CD4-positive, alpha-beta T cell (primary cell): Measurements from ENCODE around the gene HS2ST1. TPM values are rescaled to one million over a fixed set of nuclear protein-coding genes. Genes with fewer than 3 reads are reported as not detected.

Experiments used
- ATAC-seq: fragments of 200-7000 bp; cut with Tn5 transposase; one replicate; pipeline ENCODE4 v1.10.0; 2022; ENCODE audit warnings: mild to moderate bottlenecking; ENCODE audit not compliant: poor library complexity
- CTCF ChIA-PET: fragments of 350-600 bp; sonication (Branson Sonifier 250); formaldehyde crosslinking; loops from one replicate; lab custom pipeline; 2021; ENCODE audit warnings: antibody characterized with exemption, inconsistent platforms; lab: Charles Lee
- POLR2A ChIA-PET: fragments of 350-600 bp; sonication (Branson Sonifier 250); formaldehyde crosslinking; loops from one replicate; lab custom pipeline; 2021; ENCODE audit warnings: antibody characterized with exemption, inconsistent platforms; lab: Charles Lee
- DNase-seq, 14 experiments: peaks; one replicate each; pipeline ENCODE4 v3.0.0-alpha.2; 2013 to 2020; ENCODE audit warnings: mixed read lengths in 2 of 14
- H3K27ac ChIP-seq, 2 donors: one replicate each; pipeline versions ENCODE4 v1.5.1 to v1.7.0; 2013; ENCODE audit warnings: low read length in 2 of 2, low read depth in 1 of 2, mild to moderate bottlenecking in 1 of 2
- H3K27me3 ChIP-seq, 2 experiments: 1 replicate in 1 of 2; 2 replicates in 1 of 2; pipeline versions ENCODE4 v1.6.1 to v1.7.0; 2013; ENCODE audit warnings: low read length in 2 of 2, control low read depth in 1 of 2, mild to moderate bottlenecking in 1 of 2, moderate library complexity in 1 of 2; ENCODE audit not compliant: insufficient read depth in 2 of 2, control insufficient read depth in 1 of 2
- H3K36me3 ChIP-seq: one replicate; pipeline ENCODE4 v1.6.1; 2013; ENCODE audit warnings: low read length, control low read depth; ENCODE audit not compliant: insufficient read depth
- H3K4me1 ChIP-seq: one replicate; pipeline ENCODE4 v1.6.1; 2013; ENCODE audit warnings: low read length, control low read depth; ENCODE audit not compliant: insufficient read depth
- H3K4me3 ChIP-seq: one replicate; pipeline ENCODE4 v1.5.1; 2013; ENCODE audit warnings: mild to moderate bottlenecking, low read length, moderate library complexity
- H3K9me3 ChIP-seq, 2 experiments: 1 replicate in 1 of 2; 2 replicates in 1 of 2; pipeline versions ENCODE4 v1.6.1 to v1.7.0; 2013; ENCODE audit warnings: low read length in 2 of 2, mild to moderate bottlenecking in 2 of 2, control low read depth in 1 of 2, moderate library complexity in 1 of 2; ENCODE audit not compliant: control insufficient read depth in 1 of 2, insufficient read depth in 1 of 2
- H3K27ac Mint-ChIP-seq: one replicate; pipeline ENCODE4 v1.8.0; 2020; ENCODE audit warnings: mixed read lengths
- H3K27me3 Mint-ChIP-seq: one replicate; pipeline ENCODE4 v1.8.0; 2021; ENCODE audit warnings: mixed read lengths
- H3K36me3 Mint-ChIP-seq: one replicate; pipeline ENCODE4 v1.8.0; 2021; ENCODE audit warnings: low read depth, mixed read lengths
- H3K4me1 Mint-ChIP-seq: one replicate; pipeline ENCODE4 v1.8.0; 2021; ENCODE audit warnings: low read depth, mixed read lengths
- H3K4me3 Mint-ChIP-seq: one replicate; pipeline ENCODE4 v1.8.0; 2020; ENCODE audit warnings: mild to moderate bottlenecking, mixed read lengths
- H3K9me3 Mint-ChIP-seq: one replicate; pipeline ENCODE4 v1.8.0; 2020; ENCODE audit warnings: mixed read lengths
- intact Hi-C, 2 experiments: fragments of 100-400 bp; cut with DNase I in 1 of 2; cut with micrococcal nuclease in 1 of 2; formaldehyde crosslinking; loops; one replicate each; pipeline versions ENCODE4 v1.15.1 to v1.9.0; 2023 to 2025; cut with DNase I, micrococcal nuclease
- total RNA-seq, 174 experiments: library from RNA in 2 of 174; stranded (reverse) in 2 of 174; gene quantifications; one replicate each; pipeline ENCODE4 v1.2.3 and lab custom pipeline; 2021 to 2026
- TF ChIP-seq, protein P1 (sequence below): fragments of 200-600 bp; IDR thresholded peaks from one replicate; pipeline ENCODE4 v1.8.0; 2022; ENCODE audit warnings: antibody characterized with exemption, mild to moderate bottlenecking

The HS2ST1 gene
- total RNA-seq, 2 experiments from 2014 or later, result 6.7 to 6.9 TPM

DNA sequence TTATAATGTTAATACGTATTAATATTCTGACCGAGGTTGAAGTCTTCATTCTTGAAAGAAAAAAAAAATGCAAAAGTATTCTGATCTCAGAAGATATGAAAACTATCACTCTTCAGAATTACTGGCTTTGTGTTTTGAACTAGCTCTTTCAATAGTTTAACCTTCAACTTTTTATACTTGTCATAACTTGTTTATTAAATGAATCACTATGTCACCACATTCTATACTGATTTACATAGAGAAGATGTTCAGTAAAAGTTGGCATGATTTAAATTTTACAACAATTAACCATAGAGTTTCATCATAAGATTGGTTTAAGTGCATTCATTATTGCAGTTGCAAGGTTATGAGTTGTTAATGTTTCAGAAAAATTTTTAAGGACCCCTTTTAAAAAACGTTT lies 57.3 kb downstream of the HS2ST1 start:
- ATAC-seq, result no peak
- CTCF ChIA-PET, result interaction anchor here (1.6 kb wide), 1 partner anchor 9 kb away, joined by 4 read pairs; no protein-coding TSS in a partner anchor
- Mint-ChIP-seq H3K4me1 (peaks cover 9% of the 10 kb centered on the region), H3K4me3 (no peak overlapping the region), H3K27me3 (no peaks in the 10 kb centered on the region), H3K27ac (no peak overlapping the region), H3K36me3 (no peaks in the 10 kb centered on the region), H3K9me3 (no peaks in the 10 kb centered on the region)
- Histone ChIP-seq H3K27me3 (no peaks in the 10 kb centered on the region), H3K9me3 (no peaks in the 10 kb centered on the region), H3K36me3 (no peaks in the 10 kb centered on the region), H3K4me1 (no peaks in the 10 kb centered on the region), H3K4me3 (no peak overlapping the region), H3K27ac (no peak overlapping the region)
- DNase-seq, result no peak
- TF ChIP-seq, protein P1, sequence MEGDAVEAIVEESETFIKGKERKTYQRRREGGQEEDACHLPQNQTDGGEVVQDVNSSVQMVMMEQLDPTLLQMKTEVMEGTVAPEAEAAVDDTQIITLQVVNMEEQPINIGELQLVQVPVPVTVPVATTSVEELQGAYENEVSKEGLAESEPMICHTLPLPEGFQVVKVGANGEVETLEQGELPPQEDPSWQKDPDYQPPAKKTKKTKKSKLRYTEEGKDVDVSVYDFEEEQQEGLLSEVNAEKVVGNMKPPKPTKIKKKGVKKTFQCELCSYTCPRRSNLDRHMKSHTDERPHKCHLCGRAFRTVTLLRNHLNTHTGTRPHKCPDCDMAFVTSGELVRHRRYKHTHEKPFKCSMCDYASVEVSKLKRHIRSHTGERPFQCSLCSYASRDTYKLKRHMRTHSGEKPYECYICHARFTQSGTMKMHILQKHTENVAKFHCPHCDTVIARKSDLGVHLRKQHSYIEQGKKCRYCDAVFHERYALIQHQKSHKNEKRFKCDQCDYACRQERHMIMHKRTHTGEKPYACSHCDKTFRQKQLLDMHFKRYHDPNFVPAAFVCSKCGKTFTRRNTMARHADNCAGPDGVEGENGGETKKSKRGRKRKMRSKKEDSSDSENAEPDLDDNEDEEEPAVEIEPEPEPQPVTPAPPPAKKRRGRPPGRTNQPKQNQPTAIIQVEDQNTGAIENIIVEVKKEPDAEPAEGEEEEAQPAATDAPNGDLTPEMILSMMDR, result no peak
- POLR2A ChIA-PET, result interaction anchor here (0.6 kb wide), 1 partner anchor 138 kb away, joined by 3 read pairs; no protein-coding TSS in a partner anchor
- intact Hi-C loops, result no loop called here

DNA sequence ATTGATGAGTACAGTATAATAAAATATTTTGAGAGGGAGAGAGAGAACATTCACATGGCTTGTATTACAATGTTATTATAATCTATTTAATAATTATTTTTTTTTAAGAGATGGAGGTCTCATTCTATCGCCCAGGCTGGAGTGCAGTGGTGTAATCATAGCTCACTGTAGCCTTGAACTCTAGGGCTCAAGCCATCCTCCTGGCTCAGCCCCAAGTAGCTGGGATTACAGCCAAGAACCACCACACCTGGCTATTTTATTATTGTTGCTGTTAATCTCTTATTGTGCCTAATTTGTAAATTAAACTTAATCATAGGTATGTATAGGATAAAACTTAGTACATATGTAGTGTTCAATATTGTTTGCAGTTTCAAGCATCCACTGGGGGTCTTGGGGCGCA lies 57.8 kb downstream of the HS2ST1 start:
- no peak overlapping the region for H3K4me3 Mint-ChIP-seq
- H3K36me3 ChIP-seq, result no peaks in the 10 kb centered on the region
- no peaks in the 10 kb centered on the region for H3K27me3 ChIP-seq
- ChIA-PET CTCF (interaction anchor here (1.6 kb wide), 1 partner anchor 9 kb away, joined by 4 read pairs; no protein-coding TSS in a partner anchor), POLR2A (no interaction called here)
- no peaks in the 10 kb centered on the region for H3K27me3 Mint-ChIP-seq
- H3K27ac Mint-ChIP-seq, result no peak overlapping the region
- intact Hi-C loops, result no loop called here
- H3K4me3 ChIP-seq, result no peak overlapping the region
- no peaks in the 10 kb centered on the region for H3K9me3 Mint-ChIP-seq
- DNase-seq (no peak), ATAC-seq (no peak)
- no peak overlapping the region for H3K27ac ChIP-seq
- H3K4me1 ChIP-seq, result no peaks in the 10 kb centered on the region
- no peaks in the 10 kb centered on the region for H3K9me3 ChIP-seq
- TF ChIP-seq, protein P1, result no peak
- no peaks in the 10 kb centered on the region for H3K36me3 Mint-ChIP-seq
- H3K4me1 Mint-ChIP-seq, result peaks cover 9% of the 10 kb centered on the region

DNA sequence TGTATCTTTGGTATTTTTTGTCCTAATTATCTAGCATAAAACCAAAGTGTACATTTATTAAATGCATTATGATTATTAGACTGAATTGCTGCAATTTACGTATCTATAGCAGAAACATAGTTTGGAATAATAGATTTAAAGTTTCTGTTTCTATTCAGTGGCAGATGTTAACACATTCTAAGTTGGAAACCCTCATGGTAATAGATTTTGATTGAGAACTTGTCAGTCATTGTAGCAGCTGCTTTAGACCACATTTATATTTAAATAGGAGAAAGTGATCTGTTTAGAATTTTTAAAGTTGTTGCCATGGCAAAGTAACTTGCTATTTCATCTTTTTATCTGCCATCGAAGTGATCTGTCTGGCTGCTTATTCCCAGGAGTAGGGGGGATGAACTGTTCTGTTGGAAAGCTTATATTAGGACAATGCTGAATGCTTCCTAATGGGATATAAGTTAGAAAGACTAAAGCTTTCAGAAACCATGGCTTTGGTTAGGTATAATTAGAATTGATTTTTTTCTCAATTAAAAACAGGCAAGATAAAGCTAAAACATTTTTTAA lies 61.6 kb downstream of the HS2ST1 start:
- peaks cover 9% of the 10 kb centered on the region for H3K4me1 Mint-ChIP-seq
- Histone ChIP-seq H3K4me3 (no peak overlapping the region), H3K4me1 (no peaks in the 10 kb centered on the region), H3K27ac (no peak overlapping the region), H3K27me3 (no peaks in the 10 kb centered on the region), H3K36me3 (no peaks in the 10 kb centered on the region), H3K9me3 (no peaks in the 10 kb centered on the region)
- H3K36me3 Mint-ChIP-seq, result no peaks in the 10 kb centered on the region
- H3K4me3 Mint-ChIP-seq, result no peak overlapping the region
- TF ChIP-seq, protein P1, result no peak
- POLR2A ChIA-PET, result no interaction called here
- DNase-seq, result no peak
- no peaks in the 10 kb centered on the region for H3K9me3 Mint-ChIP-seq
- H3K27ac Mint-ChIP-seq, result no peak overlapping the region
- intact Hi-C loops, result no loop called here
- ATAC-seq, result no peak
- no peaks in the 10 kb centered on the region for H3K27me3 Mint-ChIP-seq
- CTCF ChIA-PET, result no interaction called here
